ENCODE data around the gene TMEM11.

GRCh38 chr17:21164216-21164615, 49.7 kb downstream of the TMEM11 start:
- TF ChIP-seq CTCF (IDR thresholded peaks at IDR 0.05) (no peak), EZH2 (IDR thresholded peaks at IDR 0.05; ENCODE audit: borderline replicate concordance, insufficient read depth, low read depth, low read length, poor library complexity, severe bottlenecking) (no peak)
